Measurements from ENCODE around the gene BDKRB1.

The BDKRB1 gene

GRCh38 chr14:96281486-96281885 is 25.5 kb downstream of the BDKRB1 start:
- no peak for DNase-seq

- no peak for DNase-seq
Observed at GRCh38 chr14:96284008-96284407, 28.0 kb downstream of the BDKRB1 start.

GRCh38 chr14:96284430-96284829 is 28.4 kb downstream of the BDKRB1 start:
- no peak for DNase-seq

- DNase-seq: no peak
Observed at GRCh38 chr14:96285667-96286066, 29.7 kb downstream of the BDKRB1 start.

- DNase-seq: no peak
Observed at GRCh38 chr14:96286251-96286650, 30.2 kb downstream of the BDKRB1 start.

GRCh38 chr14:96287856-96288255 is 31.8 kb downstream of the BDKRB1 start:
- DNase-seq: no peak

- no peak for DNase-seq
Observed at GRCh38 chr14:96294246-96294645, 38.2 kb downstream of the BDKRB1 start.

GRCh38 chr14:96297000-96297399 is 41.0 kb downstream of the BDKRB1 start:
- no peak for DNase-seq

GRCh38 chr14:96297997-96298515 is 42.0 kb downstream of the BDKRB1 start:
- no peak for DNase-seq

GRCh38 chr14:96299441-96299840 is 43.4 kb downstream of the BDKRB1 start:
- DNase-seq: no peak

GRCh38 chr14:96303981-96304380 is 48.0 kb downstream of the BDKRB1 start:
- no peak for DNase-seq

- no peak for DNase-seq
Observed at GRCh38 chr14:96304956-96305355, 48.9 kb downstream of the BDKRB1 start.

- DNase-seq: no peak
Observed at GRCh38 chr14:96307434-96307833, 51.4 kb downstream of the BDKRB1 start.

- DNase-seq: peak; percentile 25
Observed at GRCh38 chr14:96309133-96309895, 53.3 kb downstream of the BDKRB1 start.

- DNase-seq: no peak
Observed at GRCh38 chr14:96309896-96310330, 53.9 kb downstream of the BDKRB1 start.

- DNase-seq: no peak
Observed at GRCh38 chr14:96310906-96311305, 54.9 kb downstream of the BDKRB1 start.
